HG03460 (cell line): ENCODE measurements around the gene XAGE1B.
"Not testable (repeated sequence)": the region's sequence is repeated elsewhere in the genome, so short reads cannot be mapped to it uniquely, and the experiment has no call there.

Experiments
- ATAC-seq: cut with Tn5 transposase; IDR thresholded peaks from one replicate; pipeline ENCODE4 v1.9.1; 2021; ENCODE audit not compliant: unreplicated experiment

Gene XAGE1B

GRCh38 chrX:52516987-52517325, at the start of gene XAGE1B:
Gene XAGE1B (minus strand): TSS chrX:52517063. CDS start chrX:52515527, 1,536 bp downstream.
- not testable (repeated sequence) for ATAC-seq

- no peak for ATAC-seq
Observed at GRCh38 chrX:52563105-52563504, 46.2 kb upstream of the XAGE1B start.

- ATAC-seq, result no peak
Observed at GRCh38 chrX:52558140-52558539, 41.3 kb upstream of the XAGE1B start.

GRCh38 chrX:52556741-52557140, 39.9 kb upstream of the XAGE1B start:
- no peak for ATAC-seq

GRCh38 chrX:52553995-52554642, 37.3 kb upstream of the XAGE1B start:
- no peak for ATAC-seq

- not testable (repeated sequence) for ATAC-seq
Observed at GRCh38 chrX:52548769-52549168, 31.9 kb upstream of the XAGE1B start.

GRCh38 chrX:52544147-52544840, 27.4 kb upstream of the XAGE1B start:
- ATAC-seq, result no peak

- no peak for ATAC-seq
Observed at GRCh38 chrX:52542311-52542710, 25.4 kb upstream of the XAGE1B start.

- not testable (repeated sequence) for ATAC-seq
Observed at GRCh38 chrX:52541051-52541450, 24.2 kb upstream of the XAGE1B start.

GRCh38 chrX:52516110-52516986, 515 bp downstream of the XAGE1B start:
- not testable (repeated sequence) for ATAC-seq

- ATAC-seq, result not testable (repeated sequence)
Observed at GRCh38 chrX:52511126-52511525, 5.7 kb downstream of the XAGE1B start.

GRCh38 chrX:52509916-52510315, 6.9 kb downstream of the XAGE1B start:
- ATAC-seq, result no peak

- no peak for ATAC-seq
Observed at GRCh38 chrX:52507331-52507730, 9.5 kb downstream of the XAGE1B start.

- no peak for ATAC-seq
Observed at GRCh38 chrX:52504551-52504950, 12.3 kb downstream of the XAGE1B start.

GRCh38 chrX:52501362-52501761, 15.5 kb downstream of the XAGE1B start:
- ATAC-seq, result not testable (repeated sequence)

- not testable (repeated sequence) for ATAC-seq
Observed at GRCh38 chrX:52496419-52496772, 20.5 kb downstream of the XAGE1B start.

GRCh38 chrX:52495545-52496418, 21.1 kb downstream of the XAGE1B start, which contains the start of gene XAGE1A:
Gene XAGE1A (plus strand): TSS chrX:52495808. CDS start chrX:52497362, 1,554 bp downstream.
- not testable (repeated sequence) for ATAC-seq

- not testable (repeated sequence) for ATAC-seq
Observed at GRCh38 chrX:52471301-52471700, 45.6 kb downstream of the XAGE1B start.
